Measurements from ENCODE around the gene VAC14. TPM values are rescaled to one million over a fixed set of nuclear protein-coding genes. Genes with fewer than 3 reads are reported as not detected.

VAC14 gene
- total RNA-seq, 1 donor from 2014 or later: 18.4 TPM

- Histone ChIP-seq H3K4me3 (ENCODE audit: low read depth, low read length) (no peak overlapping the region), H3K27me3 (ENCODE audit: control insufficient read depth, insufficient read depth, low read length) (no peaks in the 10 kb centered on the region), H3K36me3 (ENCODE audit: control insufficient read depth, insufficient read depth, low read length) (peaks cover 5% of the 10 kb centered on the region)
- no peak for DNase-seq (ENCODE audit: low read depth)
- FAIRE-seq: no peak
- TF ChIP-seq CTCF (IDR thresholded peaks at IDR 0.05; ENCODE audit: insufficient read depth, low read length, severe bottlenecking): no peak
Observed at GRCh38 chr16:70796301-70796700, 4.7 kb downstream of the VAC14 start.

GRCh38 chr16:70795296-70795912 lies 5.6 kb downstream of the VAC14 start:
- FAIRE-seq: no peak
- Histone ChIP-seq H3K27me3 (ENCODE audit: control insufficient read depth, insufficient read depth, low read length) (no peaks in the 10 kb centered on the region), H3K4me3 (ENCODE audit: low read depth, low read length) (no peak overlapping the region), H3K36me3 (ENCODE audit: control insufficient read depth, insufficient read depth, low read length) (peaks cover 5% of the 10 kb centered on the region)
- no peak for TF ChIP-seq CTCF (IDR thresholded peaks at IDR 0.05; ENCODE audit: insufficient read depth, low read length, severe bottlenecking)
- DNase-seq (ENCODE audit: low read depth): no peak

- H3K4me3 ChIP-seq (ENCODE audit: low read depth, low read length): no peak overlapping the region
- FAIRE-seq (peak; percentile 83), DNase-seq (ENCODE audit: low read depth) (no peak)
- no peak for TF ChIP-seq CTCF (IDR thresholded peaks at IDR 0.05; ENCODE audit: insufficient read depth, low read length, severe bottlenecking)
- H3K36me3 ChIP-seq (ENCODE audit: control insufficient read depth, insufficient read depth, low read length): peaks cover 4% of the 10 kb centered on the region
- no peaks in the 10 kb centered on the region for H3K27me3 ChIP-seq (ENCODE audit: control insufficient read depth, insufficient read depth, low read length)
Observed at GRCh38 chr16:70793851-70794502, 7.0 kb downstream of the VAC14 start.

GRCh38 chr16:70790815-70791214 lies 10.1 kb downstream of the VAC14 start:
- H3K4me3 ChIP-seq (ENCODE audit: low read depth, low read length): no peak overlapping the region
- FAIRE-seq (no peak), DNase-seq (ENCODE audit: low read depth) (no peak)
- no peak for TF ChIP-seq CTCF (IDR thresholded peaks at IDR 0.05; ENCODE audit: insufficient read depth, low read length, severe bottlenecking)
- H3K27me3 ChIP-seq (ENCODE audit: control insufficient read depth, insufficient read depth, low read length): no peaks in the 10 kb centered on the region
- peaks cover 5% of the 10 kb centered on the region for H3K36me3 ChIP-seq (ENCODE audit: control insufficient read depth, insufficient read depth, low read length)

GRCh38 chr16:70789595-70790447 lies 11.1 kb downstream of the VAC14 start:
- peak; percentile 28 for FAIRE-seq
- DNase-seq (ENCODE audit: low read depth): no peak
- no peak for TF ChIP-seq CTCF (IDR thresholded peaks at IDR 0.05; ENCODE audit: insufficient read depth, low read length, severe bottlenecking)
- H3K4me3 ChIP-seq (ENCODE audit: low read depth, low read length): no peak overlapping the region
- no peaks in the 10 kb centered on the region for H3K27me3 ChIP-seq (ENCODE audit: control insufficient read depth, insufficient read depth, low read length)
- H3K36me3 ChIP-seq (ENCODE audit: control insufficient read depth, insufficient read depth, low read length): peaks cover 15% of the 10 kb centered on the region
